ENCODE results near the gene LRRC75A.

DNA sequence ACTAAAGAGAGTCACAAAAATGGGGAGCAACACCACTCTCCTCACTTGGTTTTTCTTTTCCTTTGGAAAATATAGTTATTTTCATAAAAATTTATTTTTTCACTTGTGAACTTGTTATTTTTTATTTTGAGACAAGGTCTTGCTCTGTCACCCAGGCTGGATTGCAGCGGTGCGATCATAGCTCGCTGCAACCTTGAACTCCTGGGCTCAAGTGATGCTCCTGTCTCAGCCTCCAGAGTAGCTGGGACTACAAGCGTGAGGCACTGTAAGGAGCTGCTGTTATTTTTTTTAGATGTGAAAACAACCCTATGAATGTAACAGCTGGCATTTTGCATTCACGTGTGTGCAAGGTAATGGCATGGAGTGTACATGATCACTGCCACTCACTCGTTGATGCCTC, 24.9 kb downstream of the LRRC75A start:
- TF ChIP-seq, protein P1, sequence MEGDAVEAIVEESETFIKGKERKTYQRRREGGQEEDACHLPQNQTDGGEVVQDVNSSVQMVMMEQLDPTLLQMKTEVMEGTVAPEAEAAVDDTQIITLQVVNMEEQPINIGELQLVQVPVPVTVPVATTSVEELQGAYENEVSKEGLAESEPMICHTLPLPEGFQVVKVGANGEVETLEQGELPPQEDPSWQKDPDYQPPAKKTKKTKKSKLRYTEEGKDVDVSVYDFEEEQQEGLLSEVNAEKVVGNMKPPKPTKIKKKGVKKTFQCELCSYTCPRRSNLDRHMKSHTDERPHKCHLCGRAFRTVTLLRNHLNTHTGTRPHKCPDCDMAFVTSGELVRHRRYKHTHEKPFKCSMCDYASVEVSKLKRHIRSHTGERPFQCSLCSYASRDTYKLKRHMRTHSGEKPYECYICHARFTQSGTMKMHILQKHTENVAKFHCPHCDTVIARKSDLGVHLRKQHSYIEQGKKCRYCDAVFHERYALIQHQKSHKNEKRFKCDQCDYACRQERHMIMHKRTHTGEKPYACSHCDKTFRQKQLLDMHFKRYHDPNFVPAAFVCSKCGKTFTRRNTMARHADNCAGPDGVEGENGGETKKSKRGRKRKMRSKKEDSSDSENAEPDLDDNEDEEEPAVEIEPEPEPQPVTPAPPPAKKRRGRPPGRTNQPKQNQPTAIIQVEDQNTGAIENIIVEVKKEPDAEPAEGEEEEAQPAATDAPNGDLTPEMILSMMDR (IDR thresholded peaks at IDR 0.05) = no peak
- TF ChIP-seq ZNF138 (CRISPR knock-in tag; conservative IDR thresholded peaks at IDR 0.05) (no peak), CREB1 (CRISPR knock-in tag; IDR thresholded peaks at IDR 0.05) (no peak), ZNF423 (CRISPR knock-in tag; IDR thresholded peaks at IDR 0.05) (no peak)
- TF ChIP-seq, protein P2, sequence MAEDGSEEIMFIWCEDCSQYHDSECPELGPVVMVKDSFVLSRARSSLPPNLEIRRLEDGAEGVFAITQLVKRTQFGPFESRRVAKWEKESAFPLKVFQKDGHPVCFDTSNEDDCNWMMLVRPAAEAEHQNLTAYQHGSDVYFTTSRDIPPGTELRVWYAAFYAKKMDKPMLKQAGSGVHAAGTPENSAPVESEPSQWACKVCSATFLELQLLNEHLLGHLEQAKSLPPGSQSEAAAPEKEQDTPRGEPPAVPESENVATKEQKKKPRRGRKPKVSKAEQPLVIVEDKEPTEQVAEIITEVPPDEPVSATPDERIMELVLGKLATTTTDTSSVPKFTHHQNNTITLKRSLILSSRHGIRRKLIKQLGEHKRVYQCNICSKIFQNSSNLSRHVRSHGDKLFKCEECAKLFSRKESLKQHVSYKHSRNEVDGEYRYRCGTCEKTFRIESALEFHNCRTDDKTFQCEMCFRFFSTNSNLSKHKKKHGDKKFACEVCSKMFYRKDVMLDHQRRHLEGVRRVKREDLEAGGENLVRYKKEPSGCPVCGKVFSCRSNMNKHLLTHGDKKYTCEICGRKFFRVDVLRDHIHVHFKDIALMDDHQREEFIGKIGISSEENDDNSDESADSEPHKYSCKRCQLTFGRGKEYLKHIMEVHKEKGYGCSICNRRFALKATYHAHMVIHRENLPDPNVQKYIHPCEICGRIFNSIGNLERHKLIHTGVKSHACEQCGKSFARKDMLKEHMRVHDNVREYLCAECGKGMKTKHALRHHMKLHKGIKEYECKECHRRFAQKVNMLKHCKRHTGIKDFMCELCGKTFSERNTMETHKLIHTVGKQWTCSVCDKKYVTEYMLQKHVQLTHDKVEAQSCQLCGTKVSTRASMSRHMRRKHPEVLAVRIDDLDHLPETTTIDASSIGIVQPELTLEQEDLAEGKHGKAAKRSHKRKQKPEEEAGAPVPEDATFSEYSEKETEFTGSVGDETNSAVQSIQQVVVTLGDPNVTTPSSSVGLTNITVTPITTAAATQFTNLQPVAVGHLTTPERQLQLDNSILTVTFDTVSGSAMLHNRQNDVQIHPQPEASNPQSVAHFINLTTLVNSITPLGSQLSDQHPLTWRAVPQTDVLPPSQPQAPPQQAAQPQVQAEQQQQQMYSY (CRISPR knock-in tag; IDR thresholded peaks at IDR 0.05) = no peak
